ENCODE data around the gene ROS1.

ROS1 gene

DNA sequence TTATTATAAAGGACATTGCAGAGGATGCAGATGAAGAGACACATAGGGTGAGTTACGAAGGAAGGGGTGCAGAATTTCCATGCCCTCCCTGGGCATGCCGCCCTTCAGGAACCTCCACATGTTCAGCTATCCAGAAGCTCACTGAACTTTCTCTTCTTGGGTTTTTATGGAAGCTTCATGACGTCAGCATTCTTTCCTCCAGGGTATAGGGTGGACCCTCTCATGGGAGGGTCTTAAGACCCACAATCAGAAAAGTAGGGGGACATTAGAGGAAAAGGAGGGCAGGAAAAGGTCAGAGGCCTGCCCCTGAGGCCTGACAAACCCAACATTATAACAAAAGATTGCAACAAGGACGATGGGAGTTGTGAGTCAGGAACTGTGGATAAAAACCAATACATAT is 42.1 kb upstream of the ROS1 start:
- no peaks in the 10 kb centered on the region for H3K4me1 ChIP-seq (ENCODE audit: control insufficient read depth in 1 of 2, insufficient read depth in 1 of 2, low read depth in 1 of 2, low read length in 1 of 2)
- no peaks in the 10 kb centered on the region for H3K27me3 ChIP-seq
- TF ChIP-seq, protein P1, sequence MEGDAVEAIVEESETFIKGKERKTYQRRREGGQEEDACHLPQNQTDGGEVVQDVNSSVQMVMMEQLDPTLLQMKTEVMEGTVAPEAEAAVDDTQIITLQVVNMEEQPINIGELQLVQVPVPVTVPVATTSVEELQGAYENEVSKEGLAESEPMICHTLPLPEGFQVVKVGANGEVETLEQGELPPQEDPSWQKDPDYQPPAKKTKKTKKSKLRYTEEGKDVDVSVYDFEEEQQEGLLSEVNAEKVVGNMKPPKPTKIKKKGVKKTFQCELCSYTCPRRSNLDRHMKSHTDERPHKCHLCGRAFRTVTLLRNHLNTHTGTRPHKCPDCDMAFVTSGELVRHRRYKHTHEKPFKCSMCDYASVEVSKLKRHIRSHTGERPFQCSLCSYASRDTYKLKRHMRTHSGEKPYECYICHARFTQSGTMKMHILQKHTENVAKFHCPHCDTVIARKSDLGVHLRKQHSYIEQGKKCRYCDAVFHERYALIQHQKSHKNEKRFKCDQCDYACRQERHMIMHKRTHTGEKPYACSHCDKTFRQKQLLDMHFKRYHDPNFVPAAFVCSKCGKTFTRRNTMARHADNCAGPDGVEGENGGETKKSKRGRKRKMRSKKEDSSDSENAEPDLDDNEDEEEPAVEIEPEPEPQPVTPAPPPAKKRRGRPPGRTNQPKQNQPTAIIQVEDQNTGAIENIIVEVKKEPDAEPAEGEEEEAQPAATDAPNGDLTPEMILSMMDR (IDR thresholded peaks at IDR 0.05): no peak
- no peaks in the 10 kb centered on the region for H3K36me3 ChIP-seq
- no peak overlapping the region for H3K27ac ChIP-seq
- no peaks in the 10 kb centered on the region for H3K9me3 ChIP-seq
- H3K4me3 ChIP-seq (ENCODE audit: low read depth in 1 of 2, low read length in 1 of 2): no peak overlapping the region

DNA sequence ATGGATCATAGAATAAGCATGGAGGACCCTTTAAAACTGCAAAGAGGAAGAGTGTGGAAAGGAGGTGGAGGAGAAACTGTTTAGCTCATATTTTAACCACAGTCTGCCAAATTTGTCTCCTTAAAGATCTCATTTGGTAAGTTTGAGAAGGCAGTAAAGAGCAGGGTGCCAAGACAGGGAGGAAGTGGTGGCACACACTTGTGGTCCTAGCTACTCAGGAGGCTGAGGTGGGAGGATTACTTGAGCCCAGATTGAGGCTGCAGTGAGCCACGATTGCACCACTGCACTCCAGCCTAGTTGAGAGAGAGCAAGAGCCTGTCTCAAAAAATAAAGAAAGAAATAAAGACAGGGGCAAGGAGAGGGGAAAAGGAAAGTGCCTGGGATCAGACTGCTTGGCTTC is 39.9 kb upstream of the ROS1 start:
- Histone ChIP-seq H3K4me3 (ENCODE audit: low read depth in 1 of 2, low read length in 1 of 2) (no peak overlapping the region), H3K9me3 (no peaks in the 10 kb centered on the region), H3K27ac (no peak overlapping the region), H3K36me3 (no peaks in the 10 kb centered on the region), H3K27me3 (no peaks in the 10 kb centered on the region), H3K4me1 (ENCODE audit: control insufficient read depth in 1 of 2, insufficient read depth in 1 of 2, low read depth in 1 of 2, low read length in 1 of 2) (no peaks in the 10 kb centered on the region)
- TF ChIP-seq, protein P1 (IDR thresholded peaks at IDR 0.05): no peak

DNA sequence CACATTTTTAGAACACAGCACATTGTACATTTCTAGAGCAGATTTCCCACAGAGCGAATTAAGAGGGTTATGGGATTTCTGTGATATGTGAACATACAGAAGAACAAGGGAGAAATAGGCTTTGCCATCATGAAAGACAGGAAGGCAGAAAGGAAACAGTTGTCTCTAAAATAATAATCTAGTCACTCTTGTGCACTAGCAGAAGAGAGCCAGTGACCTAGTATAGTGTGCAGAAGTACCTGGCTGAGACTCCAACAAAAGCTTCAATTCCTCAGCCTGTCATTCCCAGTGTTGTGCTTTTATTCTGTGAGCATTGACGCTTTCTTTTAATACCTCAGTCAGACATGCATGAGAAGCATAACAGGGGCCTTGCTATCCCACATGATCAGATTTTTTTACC is 39.0 kb upstream of the ROS1 start:
- TF ChIP-seq, protein P1 (IDR thresholded peaks at IDR 0.05): no peak
- Histone ChIP-seq H3K9me3 (no peaks in the 10 kb centered on the region), H3K27me3 (no peaks in the 10 kb centered on the region), H3K4me1 (ENCODE audit: control insufficient read depth in 1 of 2, insufficient read depth in 1 of 2, low read depth in 1 of 2, low read length in 1 of 2) (no peaks in the 10 kb centered on the region), H3K4me3 (ENCODE audit: low read depth in 1 of 2, low read length in 1 of 2) (no peak overlapping the region), H3K27ac (no peak overlapping the region), H3K36me3 (no peaks in the 10 kb centered on the region)

DNA sequence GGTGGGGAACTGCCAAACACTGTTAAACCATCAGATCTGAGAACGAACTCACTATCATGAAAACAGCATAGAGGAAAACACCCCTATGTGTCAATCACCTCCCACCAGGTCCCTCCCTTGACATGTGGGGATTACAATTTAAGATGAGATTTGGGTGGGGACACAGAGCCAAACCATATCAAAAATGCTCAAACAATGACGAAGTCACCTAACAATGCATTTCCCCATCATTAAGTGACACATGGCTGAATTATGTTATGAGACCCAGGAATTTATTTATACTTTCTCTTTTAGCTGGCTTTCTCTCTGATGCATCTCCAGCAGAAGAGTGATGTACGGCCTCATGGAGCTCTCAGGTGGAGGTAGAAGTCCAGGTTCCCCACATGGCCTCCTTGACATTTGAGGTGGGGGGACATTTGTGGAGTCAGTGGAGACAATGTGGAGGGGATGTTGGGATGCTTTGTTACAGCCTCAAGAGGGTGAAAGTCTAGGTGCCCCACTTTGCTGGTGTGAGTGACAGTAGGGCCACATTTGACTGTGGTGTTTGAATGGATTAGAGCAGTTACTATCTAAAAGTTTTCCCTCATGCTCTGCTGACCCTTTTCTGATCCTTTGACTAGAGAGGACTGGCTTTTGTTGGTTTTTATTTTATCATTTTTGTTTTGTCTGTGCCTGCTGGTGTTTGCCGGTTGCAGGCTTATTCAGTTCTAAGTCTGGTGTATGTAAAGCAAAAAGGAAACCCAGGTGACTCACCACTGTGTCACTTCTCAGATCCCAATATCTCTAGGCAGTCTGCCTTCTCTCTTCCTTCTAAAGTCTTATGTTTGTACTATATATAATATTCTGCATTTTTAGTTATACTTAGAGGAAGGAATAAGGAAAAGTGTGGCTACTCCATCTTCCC is 38.3 kb upstream of the ROS1 start:
- H3K27me3 ChIP-seq: no peaks in the 10 kb centered on the region
- H3K4me1 ChIP-seq (ENCODE audit: control insufficient read depth in 1 of 2, insufficient read depth in 1 of 2, low read depth in 1 of 2, low read length in 1 of 2): no peaks in the 10 kb centered on the region
- H3K9me3 ChIP-seq: no peaks in the 10 kb centered on the region
- H3K27ac ChIP-seq: no peak overlapping the region
- TF ChIP-seq, protein P1 (IDR thresholded peaks at IDR 0.05): no peak
- H3K36me3 ChIP-seq: no peaks in the 10 kb centered on the region
- H3K4me3 ChIP-seq (ENCODE audit: low read depth in 1 of 2, low read length in 1 of 2): no peak overlapping the region

DNA sequence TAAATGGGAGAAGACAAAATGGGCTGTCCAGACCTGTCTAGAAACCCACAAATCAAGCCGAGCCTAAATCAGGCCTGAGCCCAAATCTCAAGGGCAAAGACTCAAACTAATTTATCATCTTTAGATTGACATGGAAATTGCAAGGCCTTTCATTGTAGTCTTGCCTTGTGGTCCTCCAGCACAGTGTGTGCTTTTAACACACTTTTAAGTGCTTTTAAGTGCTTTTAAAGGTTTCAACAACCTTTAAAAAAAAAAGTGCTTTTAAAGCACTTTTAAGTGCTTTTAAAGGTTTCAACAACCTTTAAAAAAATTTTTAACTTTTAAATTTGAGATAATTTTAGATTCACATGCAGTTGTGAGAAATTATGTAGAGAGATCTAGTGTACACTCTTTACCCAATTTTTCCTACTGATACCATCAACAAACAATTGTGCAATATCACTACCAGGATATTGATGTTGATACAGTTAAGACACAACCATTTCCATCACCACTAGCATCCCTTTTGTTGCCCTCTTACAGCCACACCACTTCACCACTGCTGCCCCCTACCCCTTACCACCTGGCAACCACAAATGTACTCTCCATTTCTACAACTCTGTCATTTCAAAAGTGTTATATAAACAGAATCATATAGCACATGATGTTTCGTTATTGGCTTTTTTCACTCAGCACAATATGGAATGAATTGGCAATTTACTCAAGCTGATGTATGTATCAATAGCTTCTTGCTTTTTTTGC is 33.6 kb upstream of the ROS1 start:
- H3K27me3 ChIP-seq: no peaks in the 10 kb centered on the region
- no peaks in the 10 kb centered on the region for H3K9me3 ChIP-seq
- H3K27ac ChIP-seq: no peak overlapping the region
- TF ChIP-seq, protein P1 (IDR thresholded peaks at IDR 0.05): no peak
- no peak overlapping the region for H3K4me3 ChIP-seq (ENCODE audit: low read depth in 1 of 2, low read length in 1 of 2)
- H3K4me1 ChIP-seq (ENCODE audit: control insufficient read depth in 1 of 2, insufficient read depth in 1 of 2, low read depth in 1 of 2, low read length in 1 of 2): no peaks in the 10 kb centered on the region
- H3K36me3 ChIP-seq: no peaks in the 10 kb centered on the region

Data from neutrophil (primary cell).